GM18526 (cell line): ENCODE data around the gene HYAL4.

Experiments
- POLR2A ChIP-seq: IDR thresholded peaks from 3 replicates; pipeline ENCODE4 v1.6.1; 2011; ENCODE audit not compliant: insufficient read length; ENCODE audit errors: extremely low read depth

The HYAL4 gene

GRCh38 chr7:123828805-123829204 lies 16.2 kb upstream of the HYAL4 start:
- TF ChIP-seq POLR2A, result no peak

- no peak for TF ChIP-seq POLR2A
Measured at GRCh38 chr7:123836656-123837055, 8.3 kb upstream of the HYAL4 start.

- no peak for TF ChIP-seq POLR2A
Measured at GRCh38 chr7:123845823-123846216, 851 bp downstream of the HYAL4 start.

- TF ChIP-seq POLR2A, result no peak
Measured at GRCh38 chr7:123846217-123846891, 1.4 kb downstream of the HYAL4 start.

- no peak for TF ChIP-seq POLR2A
Measured at GRCh38 chr7:123847868-123848267, 2.9 kb downstream of the HYAL4 start.

GRCh38 chr7:123849855-123850254 lies 4.9 kb downstream of the HYAL4 start:
- TF ChIP-seq POLR2A, result no peak

GRCh38 chr7:123860848-123861247 lies 15.9 kb downstream of the HYAL4 start:
- TF ChIP-seq POLR2A, result no peak

GRCh38 chr7:123862775-123863174 lies 17.8 kb downstream of the HYAL4 start:
- no peak for TF ChIP-seq POLR2A

- no peak for TF ChIP-seq POLR2A
Measured at GRCh38 chr7:123863461-123863860, 18.5 kb downstream of the HYAL4 start.

- no peak for TF ChIP-seq POLR2A
Measured at GRCh38 chr7:123864012-123864411, 19.0 kb downstream of the HYAL4 start.

GRCh38 chr7:123864436-123864835 lies 19.5 kb downstream of the HYAL4 start:
- no peak for TF ChIP-seq POLR2A

GRCh38 chr7:123864966-123865365 lies 20.0 kb downstream of the HYAL4 start:
- TF ChIP-seq POLR2A, result no peak

GRCh38 chr7:123865517-123866117 lies 20.6 kb downstream of the HYAL4 start:
- TF ChIP-seq POLR2A, result no peak

- no peak for TF ChIP-seq POLR2A
Measured at GRCh38 chr7:123867225-123867624, 22.3 kb downstream of the HYAL4 start.

- no peak for TF ChIP-seq POLR2A
Measured at GRCh38 chr7:123871998-123872867, 27.3 kb downstream of the HYAL4 start.

- TF ChIP-seq POLR2A, result no peak
Measured at GRCh38 chr7:123872908-123873307, 27.9 kb downstream of the HYAL4 start.
